ENCODE data around the gene ME3. TPM values are rescaled to one million over a fixed set of nuclear protein-coding genes. Genes with fewer than 3 reads are reported as not detected.

ME3 gene
- total and polyA plus RNA-seq, 12 donors, result 13.9 to 128 (median 44.5) TPM

DNA sequence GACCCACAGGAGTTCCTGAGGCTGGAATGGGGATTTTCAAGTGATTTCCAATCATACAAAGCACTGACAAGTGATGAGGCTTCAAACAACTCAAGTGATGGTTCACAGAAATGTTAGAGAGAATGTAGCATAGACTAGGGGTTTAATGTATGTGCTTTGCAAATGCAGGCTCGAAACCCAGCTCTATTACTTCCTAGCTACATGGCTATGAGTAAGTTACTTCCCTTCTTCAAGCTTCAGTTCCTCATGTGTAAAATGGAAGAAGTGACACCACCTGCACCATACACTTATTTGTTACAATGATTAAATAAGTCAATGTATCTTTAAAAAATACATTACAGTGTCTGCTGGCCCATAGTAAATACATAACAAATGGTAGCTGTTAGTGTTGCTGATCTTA is 158.0 kb downstream of the ME3 start:
- TF ChIP-seq, protein P1, sequence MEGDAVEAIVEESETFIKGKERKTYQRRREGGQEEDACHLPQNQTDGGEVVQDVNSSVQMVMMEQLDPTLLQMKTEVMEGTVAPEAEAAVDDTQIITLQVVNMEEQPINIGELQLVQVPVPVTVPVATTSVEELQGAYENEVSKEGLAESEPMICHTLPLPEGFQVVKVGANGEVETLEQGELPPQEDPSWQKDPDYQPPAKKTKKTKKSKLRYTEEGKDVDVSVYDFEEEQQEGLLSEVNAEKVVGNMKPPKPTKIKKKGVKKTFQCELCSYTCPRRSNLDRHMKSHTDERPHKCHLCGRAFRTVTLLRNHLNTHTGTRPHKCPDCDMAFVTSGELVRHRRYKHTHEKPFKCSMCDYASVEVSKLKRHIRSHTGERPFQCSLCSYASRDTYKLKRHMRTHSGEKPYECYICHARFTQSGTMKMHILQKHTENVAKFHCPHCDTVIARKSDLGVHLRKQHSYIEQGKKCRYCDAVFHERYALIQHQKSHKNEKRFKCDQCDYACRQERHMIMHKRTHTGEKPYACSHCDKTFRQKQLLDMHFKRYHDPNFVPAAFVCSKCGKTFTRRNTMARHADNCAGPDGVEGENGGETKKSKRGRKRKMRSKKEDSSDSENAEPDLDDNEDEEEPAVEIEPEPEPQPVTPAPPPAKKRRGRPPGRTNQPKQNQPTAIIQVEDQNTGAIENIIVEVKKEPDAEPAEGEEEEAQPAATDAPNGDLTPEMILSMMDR (IDR thresholded peaks at IDR 0.05), result no peak
- TF ChIP-seq POLR2A (IDR thresholded peaks at IDR 0.05), result no peak

DNA sequence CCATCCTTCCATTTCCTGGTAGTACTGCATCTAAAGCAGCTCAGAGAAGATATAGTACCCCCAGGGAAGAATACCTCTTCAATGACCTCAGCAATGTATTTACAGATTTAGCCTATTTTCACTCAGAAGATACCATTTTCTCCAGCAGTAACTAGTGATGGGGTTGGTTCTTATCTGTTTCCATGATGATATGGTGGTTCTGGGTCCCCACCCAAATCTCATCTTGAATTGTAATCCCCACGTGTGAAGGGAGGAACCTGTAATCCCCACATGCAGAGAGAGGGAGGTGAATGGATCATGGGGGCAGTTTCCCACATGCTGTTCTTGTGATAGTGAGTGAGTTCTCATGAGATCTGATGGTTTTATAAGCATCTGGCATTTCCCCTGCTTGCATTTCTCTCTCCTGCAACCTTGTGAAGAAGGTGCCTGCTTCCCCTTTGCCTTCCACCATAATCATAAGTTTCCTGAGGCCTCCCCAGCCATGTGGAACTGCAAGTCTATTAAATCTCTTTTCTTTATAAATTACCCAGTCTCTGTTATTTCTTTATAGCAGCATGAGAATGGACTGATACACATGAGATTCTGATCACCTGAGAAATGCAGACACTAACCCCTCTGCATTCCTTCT is 158.6 kb downstream of the ME3 start:
- Histone ChIP-seq H3K27ac (no peak overlapping the region), H3K4me3 (no peak overlapping the region), H3K27me3 (no peaks in the 10 kb centered on the region), H3K4me1 (replicated peaks in 1 of 2) (peaks cover 7 to 13% of the 10 kb centered on the region in 2 donors), H3K36me3 (replicated peaks in 1 of 2) (no peaks in the 10 kb centered on the region), H3K9me3 (replicated peaks in 1 of 3) (no peaks in the 10 kb centered on the region)
- intact Hi-C loops (cut with DNase I), result no loop called here
- DNase-seq, result no peak
- WGBS, 4 donors, result 54 to 100% (median 80%) methylated on average over 1 of the region's 1 CpG
- TF ChIP-seq POLR2A (IDR thresholded peaks at IDR 0.05), result no peak
- TF ChIP-seq, protein P1 (IDR thresholded peaks at IDR 0.05), result no peak

More for the DNA sequence above, 158.0 kb downstream of the ME3 start:
- intact Hi-C loops (cut with DNase I), result no loop called here
- Histone ChIP-seq H3K4me1 (replicated peaks in 1 of 2) (peaks cover 7 to 15% of the 10 kb centered on the region in 2 donors), H3K9me3 (replicated peaks in 1 of 3) (no peaks in the 10 kb centered on the region), H3K27me3 (no peaks in the 10 kb centered on the region), H3K27ac (no peak overlapping the region), H3K4me3 (no peak overlapping the region), H3K36me3 (replicated peaks in 1 of 2) (no peaks in the 10 kb centered on the region)
- WGBS, 4 donors, result 68 to 82% (median 75%) methylated on average over 1 of the region's 1 CpG
- no peak for DNase-seq

DNA sequence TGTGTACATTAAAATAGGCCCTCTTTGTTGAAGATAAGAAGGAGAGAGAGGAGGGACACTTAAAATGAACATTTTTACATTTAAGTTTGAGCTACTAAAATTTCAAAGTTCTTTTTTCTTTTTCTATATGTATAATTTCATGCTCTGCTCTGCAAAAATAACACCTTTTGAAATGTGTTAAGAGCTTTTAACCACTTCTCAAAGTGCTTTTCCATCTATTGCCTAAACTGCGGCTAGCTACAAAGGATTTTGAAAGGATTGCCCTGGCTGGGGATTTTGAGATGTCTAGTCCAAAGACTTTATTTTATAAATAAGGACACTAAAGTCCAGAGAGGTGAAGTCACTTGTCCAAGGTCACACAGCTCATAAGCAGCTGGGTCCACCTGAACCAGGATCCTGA is 159.3 kb downstream of the ME3 start:
- Histone ChIP-seq H3K27ac (no peak overlapping the region), H3K36me3 (replicated peaks in 1 of 2) (no peaks in the 10 kb centered on the region), H3K9me3 (replicated peaks in 1 of 3) (no peaks in the 10 kb centered on the region), H3K4me3 (no peak overlapping the region), H3K4me1 (replicated peaks in 1 of 2) (peaks cover 7 to 11% of the 10 kb centered on the region in 2 donors), H3K27me3 (no peaks in the 10 kb centered on the region)
- DNase-seq, result no peak
- TF ChIP-seq POLR2A (IDR thresholded peaks at IDR 0.05), result no peak
- TF ChIP-seq, protein P1 (IDR thresholded peaks at IDR 0.05), result no peak
- intact Hi-C loops (cut with DNase I), result no loop called here
- WGBS, 4 donors, result 95 to 100% (median 97%) methylated on average over 1 of the region's 1 CpG

DNA sequence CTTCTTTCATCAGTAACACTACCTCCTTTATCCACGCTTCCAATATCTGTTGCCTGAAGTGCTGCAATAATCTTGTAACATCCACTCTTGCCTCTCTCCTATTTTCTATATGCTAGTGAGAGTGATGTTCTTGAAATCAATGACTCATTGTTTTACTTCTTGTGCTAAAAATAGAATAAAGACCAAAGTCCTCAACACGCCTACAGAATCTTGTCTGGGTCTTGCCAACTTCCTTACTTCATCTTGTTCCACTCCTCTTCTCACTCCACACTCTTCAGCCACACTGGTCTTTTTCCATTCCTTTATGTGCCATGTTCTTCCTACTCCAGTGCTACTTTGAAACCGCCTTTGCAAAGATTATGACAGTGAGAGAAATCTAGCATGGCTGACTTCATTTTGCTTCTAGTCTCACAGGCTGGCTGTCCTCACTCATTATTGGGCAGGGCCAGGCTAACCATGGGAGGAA is 161.3 kb downstream of the ME3 start:
- Histone ChIP-seq H3K4me1 (replicated peaks in 1 of 2) (peaks cover 7 to 8% of the 10 kb centered on the region in 2 donors), H3K27me3 (no peaks in the 10 kb centered on the region), H3K9me3 (replicated peaks in 1 of 3) (no peaks in the 10 kb centered on the region), H3K27ac (no peak overlapping the region), H3K36me3 (replicated peaks in 1 of 2) (no peaks in the 10 kb centered on the region), H3K4me3 (no peak overlapping the region)
- DNase-seq, result no peak
- WGBS, 4 donors, result 68 to 72% (median 70%) methylated on average over 3 of the region's 3 CpGs
- intact Hi-C loops (cut with DNase I), result no loop called here
- TF ChIP-seq, protein P1 (IDR thresholded peaks at IDR 0.05), result no peak
- no peak for TF ChIP-seq POLR2A (IDR thresholded peaks at IDR 0.05)
